ENCODE results near the gene SLC30A7.

Gene SLC30A7

DNA sequence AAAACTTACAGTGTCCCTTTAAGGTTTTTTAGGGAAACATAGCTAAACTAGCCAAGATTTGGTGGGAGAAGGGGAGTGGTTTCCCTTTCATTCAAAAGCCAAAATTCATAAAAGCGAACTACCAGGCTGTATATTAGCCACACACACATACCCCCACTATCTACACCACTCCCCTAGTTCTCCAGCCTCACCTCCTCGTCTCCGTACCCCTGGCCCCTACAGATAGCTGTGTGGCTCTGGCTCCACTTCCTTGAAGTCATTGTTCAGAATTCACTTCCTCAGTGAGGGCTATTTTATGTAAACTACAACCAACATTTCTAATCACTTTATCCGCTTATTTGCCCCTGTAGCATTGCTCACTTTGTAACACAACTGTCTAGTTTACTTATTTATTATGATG lies 135.0 kb downstream of the SLC30A7 start:
- no peak for DNase-seq
